Right lobe of liver (tissue), 4 donors: ENCODE measurements around the gene POMGNT1.

Experiments
- POLR2A ChIP-seq: fragments of 450-650 bp; IDR thresholded peaks from one replicate; pipeline ENCODE4 v1.6.1; 2017; ENCODE audit warnings: antibody characterized with exemption, mild to moderate bottlenecking
- TF ChIP-seq, protein P1 (sequence below), 4 donors: fragments of 200-600 bp in 3 of 4; fragments of 450-650 bp in 1 of 4; IDR thresholded peaks; one replicate each; pipeline versions ENCODE4 v1.5.1 to v1.8.0; 2016 to 2022; ENCODE audit warnings: antibody characterized with exemption in 4 of 4, mild to moderate bottlenecking in 2 of 4
- donor health status: DM: no; HTN: no; CAD: no.
- donor health status: DM: no; HTN: no; CAD: no.
- donor health status: DM: no; HTN: yes; CAD: no.

DNA sequence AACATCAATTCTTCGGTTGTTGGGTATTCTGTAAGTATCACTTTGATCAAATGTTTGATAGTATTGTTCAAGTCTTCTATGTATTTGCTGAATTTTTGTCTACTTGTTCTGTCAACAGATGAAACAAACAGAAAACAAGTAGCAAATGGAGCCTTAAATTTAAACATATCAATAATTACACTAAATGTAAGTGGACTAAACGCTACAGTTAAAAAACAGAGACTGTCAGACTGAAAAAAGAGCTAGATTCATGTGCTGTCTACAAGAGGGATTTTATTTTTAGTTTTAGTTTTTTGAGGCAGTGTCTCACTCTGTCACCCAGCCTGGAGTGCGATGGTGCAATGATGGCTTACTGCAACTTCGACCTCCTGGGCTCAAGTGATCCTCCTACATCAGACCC lies 38.6 kb upstream of the POMGNT1 start:
- no peak for TF ChIP-seq POLR2A
- TF ChIP-seq, protein P1, sequence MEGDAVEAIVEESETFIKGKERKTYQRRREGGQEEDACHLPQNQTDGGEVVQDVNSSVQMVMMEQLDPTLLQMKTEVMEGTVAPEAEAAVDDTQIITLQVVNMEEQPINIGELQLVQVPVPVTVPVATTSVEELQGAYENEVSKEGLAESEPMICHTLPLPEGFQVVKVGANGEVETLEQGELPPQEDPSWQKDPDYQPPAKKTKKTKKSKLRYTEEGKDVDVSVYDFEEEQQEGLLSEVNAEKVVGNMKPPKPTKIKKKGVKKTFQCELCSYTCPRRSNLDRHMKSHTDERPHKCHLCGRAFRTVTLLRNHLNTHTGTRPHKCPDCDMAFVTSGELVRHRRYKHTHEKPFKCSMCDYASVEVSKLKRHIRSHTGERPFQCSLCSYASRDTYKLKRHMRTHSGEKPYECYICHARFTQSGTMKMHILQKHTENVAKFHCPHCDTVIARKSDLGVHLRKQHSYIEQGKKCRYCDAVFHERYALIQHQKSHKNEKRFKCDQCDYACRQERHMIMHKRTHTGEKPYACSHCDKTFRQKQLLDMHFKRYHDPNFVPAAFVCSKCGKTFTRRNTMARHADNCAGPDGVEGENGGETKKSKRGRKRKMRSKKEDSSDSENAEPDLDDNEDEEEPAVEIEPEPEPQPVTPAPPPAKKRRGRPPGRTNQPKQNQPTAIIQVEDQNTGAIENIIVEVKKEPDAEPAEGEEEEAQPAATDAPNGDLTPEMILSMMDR (IDR thresholded peaks at IDR 0.05): no peak
